Measurements from ENCODE around the gene CRYAB.
A peak's percentile ranks its signal among the peaks of the same experiment; 100 is the strongest.

The CRYAB gene, protein sequence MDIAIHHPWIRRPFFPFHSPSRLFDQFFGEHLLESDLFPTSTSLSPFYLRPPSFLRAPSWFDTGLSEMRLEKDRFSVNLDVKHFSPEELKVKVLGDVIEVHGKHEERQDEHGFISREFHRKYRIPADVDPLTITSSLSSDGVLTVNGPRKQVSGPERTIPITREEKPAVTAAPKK

DNA sequence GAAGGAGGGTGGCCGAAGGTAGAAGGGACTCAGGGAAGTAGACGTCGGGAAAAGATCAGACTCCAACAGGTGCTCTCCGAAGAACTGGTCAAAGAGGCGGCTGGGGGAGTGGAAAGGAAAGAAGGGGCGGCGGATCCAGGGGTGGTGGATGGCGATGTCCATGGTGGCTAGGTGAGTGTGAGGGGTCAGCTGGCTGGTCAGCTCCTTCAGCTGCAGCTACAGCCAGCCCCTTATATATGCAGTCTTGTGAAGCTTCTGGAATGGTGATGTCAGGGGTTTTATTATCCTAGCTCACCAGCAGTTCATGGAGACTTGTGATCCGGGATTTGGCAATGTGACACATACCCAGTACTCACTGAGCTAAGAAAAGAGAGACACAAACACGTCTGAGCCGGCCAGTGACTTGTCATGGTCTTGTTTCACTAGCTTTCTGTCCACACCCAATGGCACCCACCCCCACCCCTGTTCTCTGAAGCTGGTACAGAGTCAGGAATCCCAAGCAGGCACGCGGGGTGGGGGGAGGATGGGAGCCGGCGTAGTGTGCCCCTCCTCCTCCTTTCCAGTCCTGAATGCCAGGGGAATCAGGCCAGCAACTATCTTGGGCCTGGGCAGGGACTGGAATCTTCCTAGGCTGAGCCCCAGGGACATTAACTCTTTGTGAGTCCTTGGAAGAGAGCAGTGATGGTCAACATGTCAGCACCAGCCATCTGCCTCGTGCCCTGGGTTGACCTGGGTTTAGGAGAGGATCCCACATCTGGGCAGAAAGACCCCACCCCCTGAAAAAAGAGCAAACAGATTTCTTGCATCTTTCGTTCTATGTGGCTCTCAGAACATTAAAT, at the start of gene CRYAB:
TSS of gene CRYAB (minus strand) at position 208 of the 839 bp plus-strand sequence. CDS start at position 162, 46 bp downstream.
- peak; percentile 45 for DNase-seq (ENCODE audit: low spot score)

DNA sequence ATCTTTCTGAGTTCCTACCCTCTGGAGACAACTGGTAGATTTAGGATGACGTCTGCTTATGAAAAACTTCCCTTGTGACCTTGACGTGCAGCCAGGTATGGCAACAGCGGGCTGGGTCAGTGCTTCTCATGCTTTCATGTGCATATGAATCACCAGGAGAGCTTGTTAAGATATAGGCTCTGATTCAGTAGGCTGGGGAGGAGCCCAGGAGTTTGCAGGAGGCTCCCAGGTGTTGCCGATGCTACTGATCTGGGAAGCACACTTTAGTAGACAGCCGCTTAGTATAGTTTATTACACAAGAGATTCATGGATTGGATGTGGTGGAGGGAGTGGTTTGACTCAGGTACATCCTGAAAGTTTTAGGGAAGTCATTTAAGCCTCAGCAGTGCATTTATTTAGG, 49.3 kb upstream of the CRYAB start:
- peak; percentile 63 for DNase-seq (ENCODE audit: low spot score)

DNA sequence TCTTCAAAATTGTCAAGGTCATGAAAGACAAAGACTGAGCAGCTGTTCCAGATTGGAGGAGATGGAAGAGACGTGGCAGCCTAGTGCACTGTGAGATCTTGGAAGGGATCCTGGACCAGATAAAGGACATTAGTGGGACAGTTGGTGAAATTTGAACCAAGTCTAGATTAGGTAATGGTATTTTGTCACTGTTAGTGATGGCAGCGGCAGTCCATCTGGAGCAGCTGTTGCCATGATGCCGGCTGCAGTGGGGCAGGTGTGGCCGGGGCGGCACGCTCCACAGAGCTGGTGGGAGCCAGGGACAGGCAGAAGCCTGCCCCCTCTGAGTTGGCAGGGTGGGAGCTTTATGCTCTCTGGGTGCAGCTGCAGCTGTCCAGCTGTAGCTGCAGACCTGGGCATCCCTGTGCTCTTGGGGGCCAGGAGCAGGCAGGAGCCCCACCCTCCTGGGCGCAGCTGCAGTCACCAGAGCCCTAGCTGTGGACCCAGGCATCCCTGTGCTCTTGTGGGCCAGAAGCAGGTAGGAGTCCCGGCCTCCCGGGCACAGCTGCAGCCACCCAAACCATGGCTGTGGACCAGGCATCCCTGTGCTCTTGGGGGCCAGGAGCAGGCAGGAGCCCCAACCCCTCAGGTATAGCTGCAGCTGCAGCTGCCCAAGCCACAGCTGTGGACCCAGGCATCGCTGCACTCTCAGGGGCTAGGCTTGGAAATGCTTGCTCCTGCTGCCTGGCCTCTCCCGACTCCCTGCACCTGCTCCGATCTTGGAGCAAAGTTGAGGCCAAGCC, 46.3 kb upstream of the CRYAB start:
- no peak for DNase-seq (ENCODE audit: low spot score)

DNA sequence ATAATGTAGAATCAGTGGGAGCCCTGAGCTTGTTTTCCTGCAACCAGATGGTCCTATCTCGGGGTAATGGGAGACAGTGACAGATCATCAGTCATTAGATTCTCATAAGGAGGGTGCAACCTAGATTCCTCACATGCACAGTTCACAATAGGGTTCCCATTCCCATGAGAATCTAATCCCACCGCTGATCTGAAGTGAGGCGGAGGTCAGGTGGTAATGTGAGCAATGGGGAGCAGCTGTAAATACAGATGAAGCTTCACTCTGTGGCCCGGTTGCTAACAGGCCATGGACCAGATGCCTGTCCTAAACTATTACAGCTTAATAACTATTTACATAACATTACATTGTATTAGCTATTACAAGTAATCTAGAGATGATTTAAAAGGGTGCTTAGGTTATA, 42.6 kb upstream of the CRYAB start:
- no peak for DNase-seq (ENCODE audit: low spot score)

DNA sequence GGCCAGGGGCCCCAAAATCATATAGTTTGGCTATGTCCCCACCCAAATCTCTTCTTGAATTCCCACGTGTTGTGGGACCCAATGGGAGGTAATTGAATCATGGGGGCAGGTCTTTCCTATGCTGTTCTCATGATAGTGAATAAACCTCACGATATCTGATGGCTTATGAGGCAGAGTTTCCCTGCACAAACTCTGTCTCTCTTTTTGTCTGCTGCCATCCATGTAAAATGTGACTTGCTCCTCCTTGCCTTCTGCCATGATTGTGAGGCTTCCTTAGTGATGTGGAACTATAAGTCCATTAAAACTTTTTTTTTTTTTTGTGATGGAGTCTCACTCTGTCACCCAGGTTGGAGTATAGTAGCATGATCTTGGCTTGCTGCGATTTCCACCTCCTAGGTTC, 40.0 kb upstream of the CRYAB start:
- no peak for DNase-seq (ENCODE audit: low spot score)

DNA sequence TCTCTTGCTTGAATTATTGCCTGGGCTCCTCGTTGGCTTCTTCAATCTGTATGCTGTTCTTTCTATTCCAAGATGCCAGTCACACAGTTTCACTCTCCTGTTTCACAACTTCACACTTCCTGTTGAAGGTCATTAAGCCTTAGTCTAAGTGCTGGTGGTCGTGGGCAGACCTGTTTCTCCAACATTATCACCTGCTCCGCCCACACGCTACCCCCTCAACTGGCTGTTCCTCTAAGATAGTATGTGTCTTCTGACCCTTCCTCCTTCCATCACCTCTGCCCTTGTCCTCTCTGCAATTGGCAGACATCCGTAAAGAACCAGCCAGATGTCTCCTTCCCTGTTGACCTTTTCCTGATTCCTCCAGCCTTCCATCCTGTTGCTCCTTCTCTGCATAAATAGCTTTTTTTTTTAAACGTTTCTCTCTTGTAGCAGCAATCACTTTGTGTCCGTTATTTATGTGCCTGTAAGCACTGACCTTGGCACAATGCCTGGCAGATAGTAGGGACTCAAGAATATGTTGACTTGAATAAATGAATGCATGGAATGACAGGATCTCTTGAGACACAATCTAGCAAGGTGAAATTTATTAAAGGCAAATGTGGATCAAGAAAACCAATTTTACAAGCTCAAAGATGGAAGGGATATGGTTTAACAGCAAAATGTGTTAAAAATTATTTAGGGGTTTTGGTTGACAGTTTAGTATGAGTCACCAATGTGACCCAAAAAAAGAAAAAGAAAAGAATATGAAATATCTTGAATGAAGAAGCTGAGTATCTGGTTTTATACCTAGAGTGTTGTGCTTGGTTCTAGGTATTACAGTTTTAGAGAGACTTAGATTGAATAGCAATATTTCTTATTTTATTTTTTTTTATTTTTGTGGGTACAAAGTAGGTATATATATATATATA, 38.2 kb upstream of the CRYAB start:
- DNase-seq (ENCODE audit: low spot score): no peak

DNA sequence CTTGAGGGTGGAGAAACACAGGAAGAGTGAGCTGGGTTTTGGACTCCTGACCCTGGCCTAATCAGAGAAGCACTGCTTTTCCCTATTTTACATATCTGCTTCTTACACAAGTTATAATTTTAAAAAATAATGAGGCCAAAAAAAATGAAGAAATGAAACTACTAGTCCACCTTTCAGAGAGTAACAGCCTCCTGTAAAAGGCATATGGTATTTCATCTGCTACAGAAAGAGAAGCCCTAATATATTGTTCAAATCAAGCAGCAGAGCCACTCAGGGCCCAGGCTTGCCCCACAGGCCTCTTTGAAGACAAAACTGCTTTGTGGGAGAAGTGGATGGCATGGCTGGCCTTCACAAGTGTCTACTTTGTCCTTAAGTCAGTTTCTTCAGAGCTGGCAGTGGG, 35.6 kb upstream of the CRYAB start:
- no peak for DNase-seq (ENCODE audit: low spot score)

DNA sequence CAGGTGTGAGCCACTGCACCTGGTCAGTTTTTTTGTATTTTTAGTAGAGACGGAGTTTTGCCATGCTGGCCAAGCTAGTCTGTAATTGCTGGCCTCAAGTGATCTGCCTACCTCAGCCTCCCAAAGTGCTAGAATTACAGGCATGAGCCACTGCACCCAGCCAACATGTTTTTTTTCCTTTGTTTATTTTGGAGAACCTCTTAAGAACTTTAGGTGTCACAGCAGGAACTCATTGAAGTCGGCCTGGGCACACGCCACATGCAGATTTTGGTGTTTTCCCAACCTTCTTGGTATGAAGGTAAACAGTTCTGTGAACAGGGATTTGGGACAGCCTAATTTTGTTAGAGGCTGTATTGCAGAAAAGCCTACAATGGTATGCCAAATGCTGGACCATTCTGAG, 34.9 kb upstream of the CRYAB start:
- DNase-seq (ENCODE audit: low spot score): no peak

DNA sequence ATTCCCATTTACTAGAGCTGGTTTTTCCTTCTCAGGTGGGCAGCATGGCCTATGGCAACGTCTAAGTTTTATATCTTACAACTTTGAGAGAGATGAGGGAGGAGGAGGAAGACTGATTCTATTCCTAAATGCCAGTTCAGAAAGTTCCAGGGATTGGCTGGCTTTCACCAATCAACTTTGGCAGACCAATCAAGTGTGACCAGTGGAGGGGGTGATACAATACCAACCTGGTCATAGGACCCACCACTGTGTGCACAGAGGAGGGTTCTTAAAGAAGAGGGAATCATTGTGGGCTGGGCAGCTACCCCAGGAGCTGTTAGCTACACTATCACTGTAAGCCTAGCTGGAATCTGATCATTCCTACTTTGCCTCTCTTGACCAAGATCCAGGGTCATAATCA, 33.6 kb upstream of the CRYAB start:
- no peak for DNase-seq (ENCODE audit: low spot score)

DNA sequence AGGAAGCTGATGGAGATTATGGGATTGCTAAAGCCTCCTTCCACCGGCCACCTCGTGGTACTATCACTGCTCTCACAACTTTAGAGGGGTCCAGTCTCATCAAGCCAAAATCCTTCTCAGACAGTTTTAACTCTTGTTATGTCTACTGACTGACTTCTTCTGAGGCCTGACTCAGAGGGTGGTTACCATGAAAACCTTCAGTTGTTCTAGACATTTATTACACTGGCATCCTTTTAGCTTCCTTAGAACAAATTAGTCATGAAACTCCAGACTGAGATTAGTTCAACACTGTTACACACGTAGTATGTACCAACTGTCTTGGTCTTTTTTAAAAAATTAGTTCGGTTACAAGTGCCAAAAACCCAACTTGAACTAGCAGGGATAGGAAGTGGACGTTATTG, 33.1 kb upstream of the CRYAB start:
- no peak for DNase-seq (ENCODE audit: low spot score)

DNA sequence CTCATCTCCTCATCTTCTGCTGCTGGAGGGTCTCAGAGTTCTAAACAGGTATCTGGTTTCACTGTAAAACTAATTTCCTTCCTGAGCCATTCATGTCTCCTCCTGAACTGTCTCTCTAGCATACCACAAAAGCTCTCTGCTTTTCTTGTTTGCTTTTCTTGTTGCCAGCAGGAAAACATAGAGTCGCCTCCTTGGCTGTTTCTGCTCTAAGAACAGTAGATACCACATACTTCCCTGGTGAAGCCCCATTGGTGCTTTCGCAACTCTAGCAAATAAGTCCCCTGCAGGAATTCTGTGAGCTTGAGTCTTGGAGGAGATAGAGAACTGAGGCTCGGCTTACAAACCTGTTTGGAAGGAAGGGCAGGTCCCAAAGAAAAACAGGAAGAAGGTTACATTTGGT, 32.6 kb upstream of the CRYAB start:
- DNase-seq (ENCODE audit: low spot score): no peak

DNA sequence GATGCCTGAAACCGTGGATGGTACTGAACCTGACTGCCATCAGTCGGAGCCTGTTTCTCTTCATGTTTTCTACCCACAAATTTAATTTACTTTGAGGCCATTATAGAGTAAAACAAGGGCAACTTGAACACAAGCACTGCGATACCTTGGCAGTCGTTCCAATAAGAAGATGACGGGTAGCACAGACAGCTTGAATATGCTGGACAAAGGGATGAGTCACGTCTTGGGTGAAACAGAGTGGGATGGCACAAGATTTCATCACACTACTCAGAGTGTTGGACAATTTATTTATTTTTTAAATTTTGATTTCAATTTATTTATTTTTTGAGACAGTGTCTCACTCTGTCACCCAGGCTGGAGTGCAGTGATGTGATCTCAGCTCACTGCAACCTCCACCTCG, 31.3 kb upstream of the CRYAB start:
- no peak for DNase-seq (ENCODE audit: low spot score)

DNA sequence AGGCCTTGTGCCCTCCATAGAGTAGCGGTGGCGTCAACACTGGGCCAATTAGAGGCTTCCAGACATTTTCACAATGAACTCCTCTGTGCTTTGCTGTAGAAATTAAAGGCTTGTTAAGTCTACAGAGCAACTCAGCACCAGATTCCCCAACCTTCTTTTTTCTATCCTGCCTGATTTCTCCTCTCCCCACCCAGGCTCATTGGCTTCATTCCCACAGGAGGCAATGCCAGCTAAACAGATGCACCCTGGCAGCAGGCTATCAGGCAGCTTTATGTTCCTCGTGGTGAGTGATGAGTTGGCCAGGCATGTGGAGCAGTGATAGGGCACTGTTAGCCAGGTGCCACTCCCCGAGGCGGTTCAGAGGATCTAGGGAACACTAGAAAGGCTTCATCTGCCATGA, 30.4 kb upstream of the CRYAB start:
- no peak for DNase-seq (ENCODE audit: low spot score)

DNA sequence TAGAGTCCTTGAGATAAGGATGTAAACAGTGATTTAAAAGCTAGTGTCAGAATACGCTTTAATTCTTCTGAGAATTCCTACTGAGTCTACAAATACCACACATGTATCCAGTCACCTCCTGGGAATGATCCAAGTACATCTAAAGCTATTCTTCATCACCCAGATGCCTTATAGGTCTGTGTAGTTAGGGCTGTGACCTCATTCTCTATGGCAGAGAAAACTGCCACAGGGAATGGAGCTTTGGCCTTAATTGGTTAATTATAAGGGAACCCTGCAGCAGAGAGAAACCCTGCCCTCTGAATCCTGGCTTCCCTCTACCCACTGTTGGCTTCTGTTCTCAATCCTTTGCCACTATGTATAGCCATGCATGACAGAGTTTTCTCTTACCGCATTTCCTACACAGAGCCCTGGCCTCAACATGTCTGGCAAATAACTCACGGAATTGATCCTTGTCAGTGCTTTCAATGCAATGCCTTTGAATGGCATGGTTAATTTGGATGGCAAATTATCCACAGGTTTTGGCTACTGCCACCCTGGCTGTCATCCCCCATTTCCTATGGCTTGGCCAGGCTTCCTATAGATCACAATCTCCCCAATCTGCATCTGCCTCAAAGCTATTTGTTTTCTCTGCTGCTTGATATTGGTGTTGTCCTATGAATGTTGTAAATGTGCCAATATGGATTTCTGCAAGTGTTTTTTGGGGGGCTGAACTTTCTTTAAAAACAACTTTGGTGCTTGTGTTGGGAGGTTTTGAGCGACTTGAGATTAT, 28.4 kb upstream of the CRYAB start:
- DNase-seq (ENCODE audit: low spot score): no peak

DNA sequence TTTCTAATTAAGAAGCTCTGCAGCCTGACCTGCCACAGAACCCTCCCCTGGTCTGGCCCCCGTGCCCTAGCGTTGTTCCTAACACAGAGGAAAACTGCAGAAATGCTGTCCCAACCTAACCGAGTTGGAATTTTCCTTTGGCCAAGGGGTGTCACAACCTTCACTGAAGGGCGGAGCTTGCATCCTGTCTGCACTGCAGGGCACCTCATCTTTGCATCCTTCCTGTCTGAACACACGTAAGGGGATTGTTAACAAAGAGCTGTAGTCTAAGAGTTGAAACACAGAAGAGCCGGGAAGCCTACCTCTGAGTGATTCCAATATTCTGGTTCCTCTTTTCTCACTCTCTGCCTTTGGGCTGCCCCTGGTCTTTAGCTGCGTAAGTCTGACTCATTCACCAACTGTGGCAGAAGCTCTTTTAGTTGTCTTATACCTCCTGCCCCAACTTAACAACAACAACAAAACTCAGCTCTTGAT, 27.2 kb upstream of the CRYAB start:
- DNase-seq (ENCODE audit: low spot score): no peak

DNA sequence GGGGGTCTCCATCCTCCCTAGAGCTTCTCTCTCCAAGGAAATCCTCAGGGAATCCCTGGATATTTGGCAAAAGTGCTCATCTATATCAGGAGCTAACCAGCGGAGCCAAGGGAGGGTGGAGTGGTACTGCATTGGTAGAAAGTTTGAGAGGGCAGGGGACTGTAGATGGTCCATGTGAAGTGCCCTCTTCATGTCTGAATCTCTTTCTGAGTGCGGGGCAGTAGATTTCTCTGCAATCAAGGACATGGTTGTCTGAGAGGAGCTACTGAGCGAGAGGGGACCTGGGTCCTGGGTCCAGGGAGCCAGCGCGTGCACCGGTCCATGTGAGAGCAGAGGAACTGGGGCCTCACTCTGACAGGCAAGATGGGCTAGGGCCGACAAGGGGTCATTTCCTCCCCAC, 26.3 kb upstream of the CRYAB start:
- DNase-seq (ENCODE audit: low spot score): no peak

DNA sequence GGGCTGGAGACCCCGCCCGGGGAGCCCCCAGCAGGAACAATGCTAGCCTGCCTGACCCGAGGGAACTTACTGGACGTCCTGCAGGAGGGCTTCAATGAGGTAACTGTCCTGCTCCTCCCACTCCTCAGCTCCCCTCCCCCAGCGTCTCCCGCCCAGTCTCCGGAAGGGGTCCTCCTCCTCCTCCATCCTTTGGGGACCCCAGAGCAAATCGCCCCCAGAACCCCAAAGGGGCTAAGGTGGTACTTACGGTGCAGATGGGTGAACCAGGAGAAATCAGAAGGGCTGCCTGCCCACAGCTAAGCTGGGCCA, 25.8 kb upstream of the CRYAB start:
- DNase-seq (ENCODE audit: low spot score): no peak

DNA sequence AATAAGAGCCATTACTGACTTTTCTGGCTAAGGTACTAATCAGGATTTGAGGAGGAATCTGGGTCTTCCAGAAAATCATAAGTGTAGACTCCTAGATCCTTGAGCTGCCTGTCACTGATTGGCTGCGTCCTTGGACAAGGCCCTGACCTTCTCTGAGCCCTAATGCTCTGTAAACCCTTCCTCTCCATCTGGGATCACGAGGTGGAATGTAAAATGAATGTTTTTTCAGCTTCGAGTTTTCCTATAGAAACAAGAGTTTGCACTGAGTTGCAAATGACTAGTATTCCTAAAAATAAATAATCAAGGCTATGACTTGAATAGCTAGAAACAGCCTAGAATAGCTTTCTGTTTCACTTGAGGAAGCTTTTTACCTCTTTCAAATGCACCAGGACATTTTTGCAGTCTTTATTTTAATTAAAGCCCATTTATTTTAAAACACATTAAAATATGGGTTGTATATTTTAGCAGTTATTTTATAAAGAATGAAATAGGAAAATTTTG, 24.5 kb upstream of the CRYAB start:
- no peak for DNase-seq (ENCODE audit: low spot score)

DNA sequence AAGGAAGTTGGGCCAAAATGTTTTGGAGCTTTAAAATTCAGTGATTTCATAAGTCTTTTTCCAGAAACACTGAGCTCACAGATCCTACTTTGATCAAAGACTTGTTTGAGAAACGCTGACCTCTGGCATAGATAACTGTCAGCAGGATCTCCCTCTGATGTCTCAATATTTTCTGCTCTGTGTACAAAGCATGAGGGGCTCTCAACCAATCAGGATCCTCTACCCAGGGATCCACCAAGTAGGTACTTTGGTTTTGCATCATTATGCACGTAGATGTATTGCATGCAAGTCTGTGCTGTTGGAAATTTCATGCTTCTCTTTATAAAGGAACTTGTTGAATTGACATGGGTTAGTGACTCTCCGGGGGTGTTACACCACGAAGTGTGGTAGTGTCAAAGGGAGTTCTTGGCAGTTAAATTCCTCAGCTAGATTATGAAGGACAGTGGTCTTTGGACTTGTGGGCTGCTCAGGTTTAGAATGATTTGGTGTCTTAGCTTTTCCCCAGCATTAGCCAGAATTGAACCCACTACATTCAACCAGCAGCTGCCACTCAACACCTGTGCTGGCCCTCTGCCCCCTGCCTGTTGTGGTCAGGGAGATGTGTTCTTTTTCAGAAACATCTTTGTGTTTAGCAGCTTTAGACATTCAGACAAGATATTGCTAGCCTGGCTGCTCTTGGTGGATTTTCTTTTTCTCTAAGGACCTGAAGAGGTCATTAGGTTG, 23.9 kb upstream of the CRYAB start:
- DNase-seq (ENCODE audit: low spot score): no peak

DNA sequence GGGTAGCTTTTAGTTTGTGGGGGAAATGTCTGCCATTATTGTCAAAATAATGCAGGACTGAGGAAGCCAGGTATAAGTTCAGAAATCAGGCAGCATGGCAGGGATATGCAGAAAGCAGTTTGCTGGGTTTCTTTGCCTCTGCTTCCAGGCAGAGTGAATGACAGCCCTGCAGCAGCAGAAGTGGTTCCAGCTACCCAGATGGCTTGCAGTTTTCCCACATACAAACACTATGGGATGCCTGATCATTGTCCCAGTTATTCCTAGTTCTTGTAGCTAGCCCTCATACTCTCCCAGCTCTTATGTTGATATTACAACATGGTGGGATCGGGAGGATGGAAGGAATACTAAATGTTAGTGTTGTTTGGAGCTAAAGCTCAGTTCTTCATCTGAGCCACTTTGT, 22.7 kb upstream of the CRYAB start:
- no peak for DNase-seq (ENCODE audit: low spot score)

All from iPS-NIHi11 (cell line).